Uterus (tissue), 2 donors: ENCODE results near the gene NDFIP2.

Source experiments
- CTCF ChIP-seq, 4 experiments: fragments of 200-600 bp in 2 of 4; fragments of 450-650 bp in 2 of 4; sonication (generic) in 2 of 4; IDR thresholded peaks; one replicate each; pipeline ENCODE4 v1.5.1; 2016 to 2019; ENCODE audit warnings: antibody characterized with exemption in 4 of 4, mild to moderate bottlenecking in 2 of 4, moderate library complexity in 1 of 4
- POLR2A ChIP-seq, 2 donors: fragments of 450-650 bp; IDR thresholded peaks; one replicate each; pipeline ENCODE4 v1.6.1; 2016; ENCODE audit warnings: antibody characterized with exemption in 2 of 2, mild to moderate bottlenecking in 1 of 2, moderate library complexity in 1 of 2

GRCh38 chr13:79432992-79433391 is 48.0 kb upstream of the NDFIP2 start:
- no peak for TF ChIP-seq POLR2A (IDR thresholded peaks at IDR 0.05)
- no peak for TF ChIP-seq CTCF (IDR thresholded peaks at IDR 0.05)
